HepG2 (cell line): ENCODE data around the gene TRIM10. TPM values are rescaled to one million over a fixed set of nuclear protein-coding genes. Genes with fewer than 3 reads are reported as not detected.

ENCODE experiments used
- DNMT3B ChIP-seq: conservative IDR thresholded peaks from 2 replicates; pipeline ENCODE4 v1.6.1; 2016; ENCODE audit warnings: missing biosample characterization, control low read depth
- FOXK1 ChIP-seq: sonication (generic); formaldehyde crosslinking; IDR thresholded peaks from 2 replicates; pipeline ENCODE4 v1.4.0; 2020; ENCODE audit warnings: low read depth, missing genetic modification reagents, borderline replicate concordance
- KDM6A ChIP-seq: IDR thresholded peaks from 2 replicates; pipeline ENCODE4 v1.6.1; 2016; ENCODE audit warnings: low read depth
- NFE2L1 ChIP-seq: sonication (generic); formaldehyde crosslinking; IDR thresholded peaks from 2 replicates; pipeline ENCODE4 v1.4.0; 2020; ENCODE audit warnings: missing genetic modification reagents, mild to moderate bottlenecking, borderline replicate concordance
- RBFOX2 ChIP-seq: fragments of 200-400 bp; formaldehyde crosslinking; IDR thresholded peaks from 2 replicates; pipeline ENCODE4 v1.6.1; 2017; ENCODE audit warnings: low read depth, mild to moderate bottlenecking, low read length
- RXRB ChIP-seq: IDR thresholded peaks from 2 replicates; pipeline ENCODE4 v1.6.1; 2016; ENCODE audit warnings: borderline replicate concordance, missing genetic modification reagents, missing compliant biosample characterization
- SMC3 ChIP-seq: IDR thresholded peaks from 2 replicates; pipeline ENCODE4 v1.6.1; 2011; ENCODE audit warnings: low read length, improper control_type of control experiment
- SOX5 ChIP-seq: IDR thresholded peaks from 2 replicates; pipeline ENCODE4 v1.6.1; 2016; ENCODE audit warnings: borderline replicate concordance
- SSRP1 ChIP-seq: IDR thresholded peaks from 2 replicates; pipeline ENCODE4 v1.6.1; 2016; ENCODE audit warnings: control low read depth
- STAG1 ChIP-seq: sonication (generic); formaldehyde crosslinking; IDR thresholded peaks from 2 replicates; pipeline ENCODE4 v1.4.0; 2020; ENCODE audit warnings: missing genetic modification reagents
- TARDBP ChIP-seq: sonication (generic); formaldehyde crosslinking; IDR thresholded peaks from 2 replicates; pipeline ENCODE4 v1.8.0; 2022; ENCODE audit warnings: mild to moderate bottlenecking, missing genetic modification reagents
- THAP11 ChIP-seq: IDR thresholded peaks from 2 replicates; pipeline ENCODE4 v1.6.1; 2016; ENCODE audit warnings: missing biosample characterization, missing genetic modification reagents
- TOPORS ChIP-seq: sonication (generic); formaldehyde crosslinking; IDR thresholded peaks from 2 replicates; pipeline ENCODE4 v1.8.0; 2023; ENCODE audit warnings: mild to moderate bottlenecking, missing genetic modification reagents
- ZEB1 ChIP-seq: IDR thresholded peaks from 2 replicates; pipeline ENCODE4 v1.6.1; 2012; ENCODE audit warnings: mild to moderate bottlenecking, low read depth, inconsistent platforms; ENCODE audit not compliant: insufficient replicate concordance
- ZNF33A ChIP-seq: sonication (generic); formaldehyde crosslinking; IDR thresholded peaks from 2 replicates; pipeline ENCODE4 v1.5.1; 2020; ENCODE audit warnings: missing genetic modification reagents, mild to moderate bottlenecking, moderate library complexity, borderline replicate concordance
- polyA plus RNA-seq, 8 experiments: library from polyadenylated mRNA; depleted of rRNA in 3 of 8; stranded (reverse) in 7 of 8; unstranded in 1 of 8; fragments of >200 nt; fragmentation: Illumina TruSeq in 4 of 8; extraction: Trizol in 4 of 8; gene quantifications; 2 replicates each; pipeline versions ENCODE4 v1.2.1 to v1.2.3, GENCODE V29; 2011 to 2016; ENCODE audit warnings: low read depth in 4 of 8, missing spikeins in 1 of 8, mixed read lengths in 1 of 8; ENCODE audit not compliant: insufficient read depth in 1 of 8
- total RNA-seq, 5 experiments: library from RNA; depleted of rRNA; stranded (reverse); fragments of >200 nt; fragmentation: Illumina TruSeq; extraction: Trizol; gene quantifications; 2 replicates each; pipeline ENCODE4 v1.2.3, GENCODE V29; 2016; ENCODE audit warnings: low read depth in 1 of 5
- TF ChIP-seq, protein P1 (sequence below): sonication (generic); formaldehyde crosslinking; IDR thresholded peaks from 2 replicates; pipeline ENCODE4 v1.5.0; 2020; ENCODE audit warnings: mild to moderate bottlenecking, missing genetic modification reagents, borderline replicate concordance
- TF ChIP-seq, protein P2 (sequence below): sonication (generic); formaldehyde crosslinking; IDR thresholded peaks from 2 replicates; pipeline ENCODE4 v1.8.0; 2022; ENCODE audit warnings: mild to moderate bottlenecking, missing genetic modification reagents, borderline replicate concordance
- TF ChIP-seq, protein P3 (sequence below): sonication (generic); formaldehyde crosslinking; IDR thresholded peaks from 2 replicates; pipeline ENCODE4 v1.4.0; 2020; ENCODE audit warnings: mild to moderate bottlenecking, missing genetic modification reagents
- TF ChIP-seq, protein P4 (sequence below): sonication (generic); formaldehyde crosslinking; IDR thresholded peaks from 2 replicates; pipeline ENCODE4 v1.4.0; 2020; ENCODE audit warnings: missing genetic modification reagents, mild to moderate bottlenecking, borderline replicate concordance
- TF ChIP-seq, protein P5 (sequence below): sonication (generic); formaldehyde crosslinking; IDR thresholded peaks from 2 replicates; pipeline ENCODE4 v1.5.0; 2020; ENCODE audit warnings: mild to moderate bottlenecking, missing genetic modification reagents, moderate library complexity

Gene TRIM10
- total and polyA plus RNA-seq, 2 of the 13 experiments (the other 11 are each of a cell fraction or from before 2014, with no cell fraction given), result 4.1 to 6.8 TPM

DNA sequence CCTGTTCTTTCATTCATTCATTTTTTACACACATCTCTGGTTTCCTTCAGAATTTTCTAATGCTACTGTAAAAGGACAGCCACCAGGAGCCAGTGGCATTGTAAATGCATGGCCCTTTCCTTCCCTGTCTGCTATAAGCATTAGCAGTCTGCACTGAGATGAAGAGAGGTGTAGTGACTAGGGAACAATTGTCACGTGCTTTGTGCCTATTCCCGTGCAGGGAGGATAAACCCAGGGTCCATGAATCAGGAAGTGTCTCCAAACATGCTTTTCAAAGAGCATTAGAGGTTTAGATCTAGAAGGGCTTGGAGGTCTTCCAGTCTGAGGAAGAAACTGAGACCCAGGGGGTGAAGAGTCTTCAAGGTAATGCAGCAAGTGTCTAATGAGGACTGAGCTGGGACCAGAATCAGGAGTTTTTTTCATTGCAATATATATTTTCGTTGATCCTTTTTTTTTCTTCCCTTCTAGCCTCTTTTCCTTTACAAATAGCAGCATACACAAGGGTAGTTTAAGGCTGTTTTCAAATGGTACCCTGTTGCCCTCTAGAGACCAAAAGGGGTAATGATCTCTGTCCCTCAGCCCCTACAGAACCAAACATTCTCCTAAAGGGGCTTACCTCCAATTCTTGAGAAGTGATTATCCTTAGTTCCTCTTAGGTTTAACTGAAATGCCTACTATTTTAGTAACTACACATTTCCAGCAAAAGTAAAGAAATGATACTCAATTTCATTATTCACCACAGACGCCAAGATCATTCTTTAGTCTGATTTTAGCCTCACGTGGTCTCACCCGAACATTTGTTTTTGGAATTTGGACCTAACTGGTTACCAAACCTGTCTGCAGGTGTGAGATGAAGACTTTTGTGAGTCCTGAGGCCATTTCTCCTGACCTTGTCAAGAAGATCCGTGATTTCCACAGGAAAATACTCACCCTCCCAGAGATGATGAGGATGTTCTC is 8.9 kb upstream of the TRIM10 start (continued):
- TF ChIP-seq, protein P1, sequence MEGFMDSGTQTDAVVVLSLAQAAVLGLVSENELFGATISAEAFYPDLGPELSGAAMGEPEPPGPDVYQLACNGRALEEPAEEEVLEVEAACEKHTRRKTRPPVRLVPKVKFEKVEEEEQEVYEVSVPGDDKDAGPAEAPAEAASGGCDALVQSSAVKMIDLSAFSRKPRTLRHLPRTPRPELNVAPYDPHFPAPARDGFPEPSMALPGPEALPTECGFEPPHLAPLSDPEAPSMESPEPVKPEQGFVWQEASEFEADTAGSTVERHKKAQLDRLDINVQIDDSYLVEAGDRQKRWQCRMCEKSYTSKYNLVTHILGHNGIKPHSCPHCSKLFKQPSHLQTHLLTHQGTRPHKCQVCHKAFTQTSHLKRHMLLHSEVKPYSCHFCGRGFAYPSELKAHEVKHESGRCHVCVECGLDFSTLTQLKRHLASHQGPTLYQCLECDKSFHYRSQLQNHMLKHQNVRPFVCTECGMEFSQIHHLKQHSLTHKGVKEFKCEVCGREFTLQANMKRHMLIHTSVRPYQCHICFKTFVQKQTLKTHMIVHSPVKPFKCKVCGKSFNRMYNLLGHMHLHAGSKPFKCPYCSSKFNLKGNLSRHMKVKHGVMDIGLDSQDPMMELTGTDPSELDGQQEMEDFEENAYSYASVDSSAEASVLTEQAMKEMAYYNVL, result 0 out of 2 replicates have a peak, but pooled peaks have one; percentile 36
- TF ChIP-seq, protein P2, sequence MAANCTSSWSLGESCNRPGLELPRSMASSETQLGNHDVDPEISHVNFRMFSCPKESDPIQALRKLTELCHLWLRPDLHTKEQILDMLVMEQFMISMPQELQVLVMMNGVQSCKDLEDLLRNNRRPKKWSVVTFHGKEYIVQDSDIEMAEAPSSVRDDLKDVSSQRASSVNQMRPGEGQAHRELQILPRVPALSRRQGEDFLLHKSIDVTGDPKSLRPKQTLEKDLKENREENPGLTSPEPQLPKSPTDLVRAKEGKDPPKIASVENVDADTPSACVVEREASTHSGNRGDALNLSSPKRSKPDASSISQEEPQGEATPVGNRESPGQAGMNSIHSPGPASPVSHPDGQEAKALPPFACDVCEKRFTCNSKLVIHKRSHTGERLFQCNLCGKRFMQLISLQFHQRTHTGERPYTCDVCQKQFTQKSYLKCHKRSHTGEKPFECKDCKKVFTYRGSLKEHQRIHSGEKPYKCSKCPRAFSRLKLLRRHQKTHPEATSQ (CRISPR knock-in tag), result peak; percentile 68; the same call in 1 of the 2 replicates
- TF ChIP-seq NFE2L1, result no peak
- TF ChIP-seq DNMT3B, result peak; percentile 92
- no peak for TF ChIP-seq TOPORS (CRISPR knock-in tag)
- TF ChIP-seq, protein P3, sequence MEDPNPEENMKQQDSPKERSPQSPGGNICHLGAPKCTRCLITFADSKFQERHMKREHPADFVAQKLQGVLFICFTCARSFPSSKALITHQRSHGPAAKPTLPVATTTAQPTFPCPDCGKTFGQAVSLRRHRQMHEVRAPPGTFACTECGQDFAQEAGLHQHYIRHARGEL, result no peak
- TF ChIP-seq ZNF33A (CRISPR knock-in tag), result no peak
- peak; percentile 30; the same call in 1 of the 2 replicates for TF ChIP-seq SOX5
- no peak for TF ChIP-seq KDM6A
- no peak for TF ChIP-seq ZEB1
- 0 out of 2 replicates have a peak, but pooled peaks have one; percentile 31 for TF ChIP-seq RBFOX2
- TF ChIP-seq SMC3, result peak; percentile 94
- TF ChIP-seq THAP11 (CRISPR knock-in tag), result 0 out of 2 replicates have a peak, but pooled peaks have one; percentile 37
- TF ChIP-seq, protein P4, sequence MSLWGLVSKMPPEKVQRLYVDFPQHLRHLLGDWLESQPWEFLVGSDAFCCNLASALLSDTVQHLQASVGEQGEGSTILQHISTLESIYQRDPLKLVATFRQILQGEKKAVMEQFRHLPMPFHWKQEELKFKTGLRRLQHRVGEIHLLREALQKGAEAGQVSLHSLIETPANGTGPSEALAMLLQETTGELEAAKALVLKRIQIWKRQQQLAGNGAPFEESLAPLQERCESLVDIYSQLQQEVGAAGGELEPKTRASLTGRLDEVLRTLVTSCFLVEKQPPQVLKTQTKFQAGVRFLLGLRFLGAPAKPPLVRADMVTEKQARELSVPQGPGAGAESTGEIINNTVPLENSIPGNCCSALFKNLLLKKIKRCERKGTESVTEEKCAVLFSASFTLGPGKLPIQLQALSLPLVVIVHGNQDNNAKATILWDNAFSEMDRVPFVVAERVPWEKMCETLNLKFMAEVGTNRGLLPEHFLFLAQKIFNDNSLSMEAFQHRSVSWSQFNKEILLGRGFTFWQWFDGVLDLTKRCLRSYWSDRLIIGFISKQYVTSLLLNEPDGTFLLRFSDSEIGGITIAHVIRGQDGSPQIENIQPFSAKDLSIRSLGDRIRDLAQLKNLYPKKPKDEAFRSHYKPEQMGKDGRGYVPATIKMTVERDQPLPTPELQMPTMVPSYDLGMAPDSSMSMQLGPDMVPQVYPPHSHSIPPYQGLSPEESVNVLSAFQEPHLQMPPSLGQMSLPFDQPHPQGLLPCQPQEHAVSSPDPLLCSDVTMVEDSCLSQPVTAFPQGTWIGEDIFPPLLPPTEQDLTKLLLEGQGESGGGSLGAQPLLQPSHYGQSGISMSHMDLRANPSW (CRISPR knock-in tag), result 0 out of 2 replicates have a peak, but pooled peaks have one; percentile 42
- peak; percentile 89 for TF ChIP-seq STAG1 (CRISPR knock-in tag)
- 0 out of 2 replicates have a peak, but pooled peaks have one; percentile 19 for TF ChIP-seq FOXK1 (CRISPR knock-in tag)
- TF ChIP-seq, protein P5, sequence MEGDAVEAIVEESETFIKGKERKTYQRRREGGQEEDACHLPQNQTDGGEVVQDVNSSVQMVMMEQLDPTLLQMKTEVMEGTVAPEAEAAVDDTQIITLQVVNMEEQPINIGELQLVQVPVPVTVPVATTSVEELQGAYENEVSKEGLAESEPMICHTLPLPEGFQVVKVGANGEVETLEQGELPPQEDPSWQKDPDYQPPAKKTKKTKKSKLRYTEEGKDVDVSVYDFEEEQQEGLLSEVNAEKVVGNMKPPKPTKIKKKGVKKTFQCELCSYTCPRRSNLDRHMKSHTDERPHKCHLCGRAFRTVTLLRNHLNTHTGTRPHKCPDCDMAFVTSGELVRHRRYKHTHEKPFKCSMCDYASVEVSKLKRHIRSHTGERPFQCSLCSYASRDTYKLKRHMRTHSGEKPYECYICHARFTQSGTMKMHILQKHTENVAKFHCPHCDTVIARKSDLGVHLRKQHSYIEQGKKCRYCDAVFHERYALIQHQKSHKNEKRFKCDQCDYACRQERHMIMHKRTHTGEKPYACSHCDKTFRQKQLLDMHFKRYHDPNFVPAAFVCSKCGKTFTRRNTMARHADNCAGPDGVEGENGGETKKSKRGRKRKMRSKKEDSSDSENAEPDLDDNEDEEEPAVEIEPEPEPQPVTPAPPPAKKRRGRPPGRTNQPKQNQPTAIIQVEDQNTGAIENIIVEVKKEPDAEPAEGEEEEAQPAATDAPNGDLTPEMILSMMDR, result peak; percentile 86
- 0 out of 2 replicates have a peak, but pooled peaks have one; percentile 63 for TF ChIP-seq SSRP1 (CRISPR knock-in tag)
- TF ChIP-seq TARDBP (CRISPR knock-in tag), result peak; percentile 32; the same call in 1 of the 2 replicates
- TF ChIP-seq RXRB, result 0 out of 2 replicates have a peak, but pooled peaks have one; percentile 30
